NK-92 (cell line): ENCODE data around the gene ZNF525.
"Not testable (repeated sequence)": the region's sequence is repeated elsewhere in the genome, so short reads cannot be mapped to it uniquely, and the experiment has no call there.

Experiments used
- DNase-seq: peaks from one replicate; lab custom pipeline; 2025; ENCODE audit not compliant: unreplicated experiment; lab: John Stamatoyannopoulos, UW

Gene ZNF525

DNA sequence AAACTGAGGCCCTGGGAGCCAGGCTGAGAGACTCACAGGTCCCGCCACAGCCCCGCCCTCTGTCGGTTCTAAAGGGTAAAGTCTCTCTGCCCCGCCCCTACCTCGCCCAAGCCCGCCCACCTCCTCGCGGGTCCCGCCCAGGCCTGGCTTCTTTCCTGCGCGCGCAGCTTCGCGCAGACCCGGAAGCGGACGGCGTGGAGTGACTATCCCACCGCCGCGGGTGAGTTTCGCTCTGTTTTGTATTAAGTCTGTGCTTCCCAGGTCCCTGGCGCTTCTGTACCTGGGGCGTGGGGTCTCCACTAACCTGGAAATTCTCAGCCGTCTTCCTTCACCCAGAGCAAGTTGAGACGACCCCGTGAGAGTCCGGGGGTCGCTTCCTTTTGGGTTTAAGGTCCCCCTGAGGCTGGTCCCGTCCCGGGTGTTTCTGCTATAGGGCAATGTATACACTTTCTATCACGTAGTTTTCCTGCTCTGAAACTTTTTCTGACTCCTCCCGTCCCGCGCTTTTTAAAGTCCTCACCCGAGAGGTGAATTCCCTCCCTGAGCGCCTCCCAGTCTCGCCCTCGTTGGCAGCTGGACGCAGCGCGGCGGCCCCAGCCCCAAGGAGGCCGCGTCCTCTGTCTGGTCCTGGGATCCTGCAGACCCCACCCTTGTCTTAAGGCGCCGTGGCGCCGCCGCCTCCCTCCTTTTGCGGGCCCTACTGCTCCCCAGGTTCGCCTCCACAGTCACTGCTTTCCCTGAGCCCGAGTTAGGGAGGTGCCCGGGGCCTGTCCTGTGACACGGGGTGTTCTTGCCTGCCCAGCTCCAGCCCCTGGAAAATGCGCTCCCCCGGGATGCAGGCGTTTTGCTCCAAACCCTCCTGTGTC, 29.7 kb downstream of the ZNF525 start, which contains the start of gene ZNF765:
Gene ZNF765, plus strand, starts transcription at position 176 of the 866 bp plus-strand sequence. CDS start 2,867 bp downstream, outside the sequence.
- peak; percentile 53 for DNase-seq

DNA sequence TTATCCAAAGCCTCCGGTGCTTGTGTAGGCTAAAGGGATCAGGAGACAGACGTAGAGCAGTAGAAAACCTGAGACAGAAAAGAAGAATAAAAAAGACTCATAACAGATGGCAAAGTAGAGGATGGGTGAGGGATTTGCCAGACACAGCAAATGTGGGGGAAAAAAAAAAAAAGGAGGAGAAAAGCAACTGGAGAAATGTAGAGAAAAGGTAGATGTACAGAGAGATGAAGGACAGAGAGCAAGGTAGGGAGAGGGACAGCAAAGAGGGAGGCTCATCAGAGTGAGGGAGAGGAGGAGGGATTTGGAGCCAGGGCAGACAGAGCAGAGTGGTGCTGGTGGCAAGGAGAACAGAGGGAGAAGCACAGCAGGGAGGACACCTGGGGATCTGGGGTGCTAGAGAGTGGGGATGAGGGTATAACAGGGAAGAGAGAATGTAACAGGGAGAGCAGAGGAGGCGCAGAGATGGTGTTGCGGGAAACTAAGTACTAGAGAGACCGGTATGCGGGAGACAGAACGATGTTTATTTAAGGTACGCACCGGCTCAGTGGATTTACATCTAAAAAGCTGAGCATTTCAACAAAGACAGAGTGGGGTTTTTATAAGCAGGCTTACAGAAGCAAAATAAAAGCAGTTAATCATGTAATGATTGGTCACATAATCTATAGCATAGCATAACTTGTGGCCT, 30.5 kb downstream of the ZNF525 start:
- DNase-seq, result not testable (repeated sequence)

DNA sequence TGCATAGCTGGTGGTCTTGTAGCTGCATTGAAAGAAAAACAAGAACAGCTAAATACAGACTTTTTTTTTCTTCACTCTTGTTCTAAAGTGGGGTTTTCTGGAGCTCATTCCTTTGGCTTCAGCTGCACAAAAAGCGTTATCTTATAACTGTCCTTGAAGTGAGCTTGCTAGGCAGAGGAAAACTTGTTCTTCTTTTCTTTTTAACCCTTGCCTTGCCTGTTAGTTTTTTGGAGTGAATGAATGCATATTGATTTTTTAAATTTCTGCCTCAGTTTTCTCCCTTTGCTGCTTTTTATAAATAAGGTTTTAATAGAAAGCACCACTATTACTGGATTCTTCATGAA, 31.0 kb downstream of the ZNF525 start:
- DNase-seq, result no peak

DNA sequence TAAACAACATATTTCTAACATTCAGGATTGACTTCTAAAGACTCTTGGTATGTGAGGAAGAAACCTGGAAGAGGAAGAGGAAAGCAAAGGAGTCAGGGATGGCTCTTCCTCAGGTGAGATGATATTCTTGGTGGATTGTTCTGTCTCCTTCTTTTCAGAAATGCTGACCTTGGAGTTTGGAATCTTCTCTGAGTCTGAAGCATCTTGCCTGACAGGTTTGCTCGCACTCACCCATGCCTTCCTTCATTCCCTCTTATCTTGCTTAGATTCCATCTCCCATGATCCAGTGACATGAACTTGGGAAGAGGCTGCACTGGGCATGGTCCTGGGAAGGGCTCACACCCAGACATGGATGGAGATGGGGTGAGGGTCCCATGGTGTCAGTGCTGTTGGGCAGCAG, 32.4 kb downstream of the ZNF525 start:
- DNase-seq, result not testable (repeated sequence)

DNA sequence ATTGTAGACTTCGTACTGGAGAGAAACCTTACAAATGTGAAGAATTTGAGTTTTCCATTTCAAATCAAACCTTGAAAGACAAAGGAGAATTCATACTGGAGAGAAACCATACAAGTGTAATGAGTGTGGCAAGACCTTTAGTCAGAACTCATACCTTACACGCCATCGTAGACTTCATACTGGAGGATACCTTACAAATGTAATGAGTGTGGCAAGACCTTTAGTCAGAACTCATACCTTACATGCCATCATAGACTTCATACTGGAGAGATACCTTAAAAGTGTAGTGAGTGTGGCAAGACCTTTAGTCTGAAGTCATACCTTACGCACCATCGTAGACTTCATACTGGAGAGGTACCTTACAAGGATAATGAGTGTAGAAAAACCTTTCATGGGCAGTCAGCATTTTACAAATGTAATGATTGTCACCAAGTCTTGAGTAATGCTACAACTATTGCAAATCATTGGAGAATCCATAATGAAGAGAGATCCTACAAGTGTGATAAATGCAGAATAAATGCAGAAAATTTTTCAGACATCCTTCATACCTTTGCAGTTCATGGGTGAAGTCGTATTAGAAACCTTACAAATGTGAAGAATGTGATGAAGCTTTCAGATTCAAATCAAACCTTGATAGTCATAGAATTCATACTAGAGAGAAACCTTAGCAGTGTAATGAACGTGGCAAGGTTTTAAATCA, 44.1 kb downstream of the ZNF525 start:
- DNase-seq, result no peak

DNA sequence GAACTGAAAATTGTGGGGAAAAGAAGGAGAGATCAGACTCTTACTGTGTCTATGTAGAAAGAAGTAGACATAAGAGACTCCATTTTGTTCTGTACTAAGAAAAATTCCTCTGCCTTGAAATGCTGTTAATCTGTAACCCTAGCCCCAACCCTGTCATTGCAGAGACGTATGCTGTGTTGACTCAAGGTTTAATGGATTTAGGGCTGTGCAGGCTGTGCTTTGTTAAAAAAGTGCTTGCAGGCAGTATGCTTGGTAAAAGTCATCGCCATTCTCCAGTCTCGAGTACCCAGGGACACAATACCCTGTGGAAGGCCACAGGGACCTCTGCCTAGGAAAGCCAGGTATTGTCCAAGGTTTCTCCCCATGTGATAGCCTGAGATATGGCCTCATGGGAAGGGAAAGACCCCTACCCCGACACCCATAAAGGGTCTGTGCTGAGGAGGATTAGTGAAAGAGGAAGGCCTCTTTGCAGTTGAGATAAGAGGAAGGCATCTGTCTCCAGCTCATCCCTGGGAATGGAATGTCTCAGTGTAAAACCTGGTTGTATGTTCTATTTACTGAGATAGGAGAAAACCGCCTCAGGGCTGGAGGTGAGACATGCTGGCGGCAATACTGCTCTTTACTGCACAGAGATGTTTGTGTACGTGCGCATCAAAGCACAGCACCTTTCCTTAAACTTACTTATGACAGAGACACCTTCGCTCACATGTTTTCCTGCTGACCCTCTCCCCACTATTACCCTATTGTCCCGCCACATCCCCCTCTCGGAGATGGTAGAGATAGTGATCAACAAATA, 55.2 kb downstream of the ZNF525 start:
- not testable (repeated sequence) for DNase-seq

DNA sequence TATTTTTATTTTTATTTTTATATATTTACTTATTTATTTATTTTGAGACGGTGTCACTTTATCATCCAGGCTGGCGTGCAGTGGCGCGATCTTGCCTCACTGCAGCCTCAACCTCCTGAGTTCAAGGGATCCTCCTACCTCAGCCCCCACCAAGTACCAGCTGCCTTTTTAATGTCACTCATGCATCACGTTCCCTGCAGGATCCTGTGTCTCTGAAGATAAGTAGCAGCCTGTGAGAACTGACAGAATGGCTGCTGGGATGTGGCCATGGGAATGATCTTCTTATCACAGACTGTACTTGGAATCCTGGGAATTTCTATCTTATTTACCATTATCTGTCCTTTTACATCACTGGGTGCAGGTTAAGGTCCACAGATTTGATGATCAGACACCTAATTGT, 57.0 kb downstream of the ZNF525 start:
- no peak for DNase-seq

DNA sequence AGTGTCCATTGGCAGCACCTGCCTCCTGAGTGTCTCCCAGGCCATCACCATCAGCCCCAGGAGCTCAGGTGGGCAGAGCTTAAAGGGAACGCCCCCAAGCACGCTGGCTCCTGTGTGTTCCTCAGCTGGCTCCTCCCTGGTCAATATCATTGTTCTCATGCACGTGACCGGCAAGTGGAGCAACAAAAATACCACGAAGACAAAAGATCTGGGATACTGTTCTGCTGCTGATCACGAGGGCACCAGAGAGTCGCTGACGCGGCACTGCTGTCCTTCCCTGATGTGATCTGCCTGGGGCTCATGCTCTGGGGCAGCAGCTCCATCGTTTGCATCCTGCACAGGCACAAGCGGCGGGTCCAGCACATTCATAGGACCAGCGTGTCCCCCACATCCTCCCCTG, 57.6 kb downstream of the ZNF525 start:
- DNase-seq, result not testable (repeated sequence)

DNA sequence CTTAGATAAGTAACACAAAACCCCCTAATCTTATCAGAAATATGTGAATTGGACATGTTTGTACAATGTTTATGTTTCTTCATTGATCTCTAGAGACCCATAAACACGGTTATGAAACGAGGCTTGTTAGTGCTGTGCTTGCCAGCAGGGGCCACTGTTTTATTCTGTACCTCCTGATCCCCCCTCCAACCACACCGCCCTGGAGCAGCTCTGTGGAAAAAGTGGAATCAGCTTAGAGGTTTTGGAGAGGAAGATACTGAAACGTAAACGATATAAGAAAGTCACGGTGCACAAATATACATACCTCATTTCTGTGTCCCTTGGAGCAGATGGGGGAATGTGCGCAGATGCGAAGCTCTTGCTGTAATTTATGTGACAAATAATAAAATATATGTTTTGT, 58.2 kb downstream of the ZNF525 start:
- not testable (repeated sequence) for DNase-seq

DNA sequence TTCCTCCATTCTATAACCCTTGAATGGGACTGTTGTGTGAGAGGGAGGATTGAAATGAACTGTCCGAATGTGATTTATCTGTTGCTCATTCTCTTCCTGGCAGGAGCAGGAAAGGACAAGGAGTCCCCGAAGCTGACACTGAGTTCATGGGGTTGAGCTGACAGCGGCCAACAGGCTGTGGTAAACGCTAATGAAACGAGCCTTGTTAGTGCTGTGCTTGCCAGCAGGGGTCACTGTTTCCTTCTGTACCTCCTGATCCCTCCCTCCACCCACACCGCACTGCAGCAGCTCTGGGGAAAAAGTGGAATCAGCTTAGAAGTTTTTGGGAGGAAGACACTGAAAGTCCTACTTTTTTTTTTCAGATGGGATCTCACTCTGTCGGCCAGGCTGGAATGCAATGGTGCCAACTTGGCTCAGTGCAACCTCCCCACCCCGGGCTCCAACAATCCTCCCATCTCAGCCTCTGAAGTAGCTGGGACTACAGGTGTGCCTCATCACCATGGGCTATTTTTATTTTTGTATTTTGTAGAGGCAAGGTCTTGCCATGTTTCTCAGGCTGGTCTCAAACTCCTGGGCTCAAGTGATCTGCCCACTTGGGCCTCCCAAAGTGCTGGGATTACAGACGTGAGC, 59.6 kb downstream of the ZNF525 start:
- no peak for DNase-seq

DNA sequence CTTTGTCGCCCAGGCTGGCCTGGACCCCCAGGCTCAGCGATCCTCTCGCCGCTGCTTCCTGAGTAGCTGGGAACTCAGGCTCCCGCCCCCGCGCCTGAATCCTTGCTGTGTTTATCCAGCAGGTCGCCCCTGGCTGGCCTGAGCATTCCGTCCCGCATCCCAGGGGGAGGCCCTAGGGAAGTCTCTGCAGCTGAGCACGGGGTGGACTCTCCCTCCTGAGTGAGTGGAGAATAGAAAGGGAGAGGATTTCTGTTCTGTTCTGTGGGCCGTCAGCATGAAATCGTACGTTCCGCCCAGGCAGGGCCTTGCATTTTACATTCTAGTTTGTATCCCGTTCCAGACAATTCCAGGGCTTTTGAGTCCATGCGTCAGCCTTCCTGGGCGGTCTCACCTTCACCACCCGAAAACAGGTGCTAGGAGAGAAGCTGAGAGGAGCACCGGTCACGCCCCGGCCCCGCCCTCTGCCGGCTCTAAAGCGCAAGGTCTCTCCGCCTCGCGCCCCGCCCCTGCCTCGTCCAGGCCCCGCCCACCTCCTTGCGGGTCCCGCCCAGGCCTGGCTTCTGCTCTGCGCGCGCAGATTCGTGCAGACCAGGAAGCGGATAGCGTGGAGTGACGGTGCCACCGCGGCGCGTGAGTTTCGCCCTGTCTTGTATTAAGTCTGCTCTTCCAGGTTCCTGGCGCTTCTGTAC, 66.0 kb downstream of the ZNF525 start, which contains the start of gene ZNF761:
Gene ZNF761, plus strand, starts transcription at position 586 of the 689 bp plus-strand sequence. CDS start 15,285 bp downstream, outside the sequence.
- DNase-seq, result peak; percentile 73

DNA sequence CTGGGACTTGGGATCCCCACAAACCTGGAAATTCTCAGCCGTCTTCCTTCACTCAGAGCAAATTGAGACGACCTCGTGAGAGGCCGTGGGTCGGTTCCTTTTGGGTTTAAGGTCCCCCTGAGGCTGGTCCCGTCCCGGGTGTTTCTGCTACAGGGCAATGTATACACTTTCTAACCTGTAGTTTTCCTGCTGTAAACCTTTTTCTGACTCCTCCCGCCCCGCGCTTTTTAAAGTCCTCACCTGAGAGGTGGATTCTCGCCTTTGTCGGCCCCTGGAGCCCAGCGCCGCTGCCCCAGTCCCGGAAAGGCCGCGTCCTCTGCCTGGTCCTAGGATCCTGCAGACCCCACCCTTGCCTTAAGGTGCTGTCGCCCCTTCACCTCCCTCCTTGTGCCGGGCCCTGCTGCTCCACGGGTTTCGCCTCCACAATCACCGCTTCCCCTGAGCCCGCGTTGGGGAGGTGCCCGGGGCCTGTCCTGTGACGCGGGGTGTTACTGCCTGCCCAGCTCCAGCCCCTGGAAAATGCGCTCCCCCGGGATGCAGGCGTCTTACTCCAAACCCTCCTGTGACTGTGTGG, 66.7 kb downstream of the ZNF525 start:
- no peak for DNase-seq
